Spinal cord (tissue), 10 donors: ENCODE data around the gene SULT2A1. TPM values are rescaled to one million over a fixed set of nuclear protein-coding genes. Genes with fewer than 3 reads are reported as not detected.
"Not testable (repeated sequence)": the region's sequence is repeated elsewhere in the genome, so short reads cannot be mapped to it uniquely, and the experiment has no call there.

Source experiments
- DNase-seq, 6 donors: peaks; one replicate each; pipeline versions ENCODE4 v3.0.0 to v3.0.0-alpha.2; 2013 to 2015; ENCODE audit warnings: low spot score in 6 of 6, low read depth in 4 of 6
- H3K27ac ChIP-seq: one replicate; pipeline ENCODE4 v1.5.1; 2013; ENCODE audit warnings: low read depth, low read length, control low read depth
- H3K27me3 ChIP-seq: one replicate; pipeline ENCODE4 v1.6.1; 2013; ENCODE audit warnings: low read length; ENCODE audit not compliant: control insufficient read depth, insufficient read depth
- H3K36me3 ChIP-seq: one replicate; pipeline ENCODE4 v1.6.1; 2013; ENCODE audit warnings: low read length; ENCODE audit not compliant: control insufficient read depth, insufficient read depth
- H3K4me1 ChIP-seq: one replicate; pipeline ENCODE4 v1.6.1; 2013; ENCODE audit warnings: low read length; ENCODE audit not compliant: control insufficient read depth, insufficient read depth
- H3K4me3 ChIP-seq: one replicate; pipeline ENCODE4 v1.5.1; 2013; ENCODE audit warnings: low read depth, low read length, control low read depth
- H3K9me3 ChIP-seq: one replicate; pipeline ENCODE4 v1.6.1; 2013; ENCODE audit warnings: low read length; ENCODE audit not compliant: control insufficient read depth, insufficient read depth
- WGBS: methylation state at CpG from one replicate; pipeline ENCODE4 v1.1.5; 2013; ENCODE audit warnings: missing lambda C conversion rate; ENCODE audit not compliant: insufficient coverage; 5-methylcytosine and 5-hydroxymethylcytosine counted together
- polyA plus RNA-seq, 2 donors: library from polyadenylated mRNA; unstranded; fragments of 120-200 nt; gene quantifications; one replicate each; pipeline ENCODE4 v1.2.1, GENCODE V29; 2013; ENCODE audit not compliant: insufficient read length in 2 of 2
- total RNA-seq, 2 donors: library from RNA; depleted of rRNA in 1 of 2; stranded (reverse); fragments of 120-200 nt in 1 of 2; fragments of >200 nt in 1 of 2; gene quantifications; one replicate each; pipeline versions ENCODE4 v1.2.3 to v1.2.4, GENCODE V29; 2013 to 2014
- donor health status: healthy.

SULT2A1 gene
- total and polyA plus RNA-seq, 4 donors: 0.10 to 0.20 (median 0.17) TPM; not detected in 1

DNA sequence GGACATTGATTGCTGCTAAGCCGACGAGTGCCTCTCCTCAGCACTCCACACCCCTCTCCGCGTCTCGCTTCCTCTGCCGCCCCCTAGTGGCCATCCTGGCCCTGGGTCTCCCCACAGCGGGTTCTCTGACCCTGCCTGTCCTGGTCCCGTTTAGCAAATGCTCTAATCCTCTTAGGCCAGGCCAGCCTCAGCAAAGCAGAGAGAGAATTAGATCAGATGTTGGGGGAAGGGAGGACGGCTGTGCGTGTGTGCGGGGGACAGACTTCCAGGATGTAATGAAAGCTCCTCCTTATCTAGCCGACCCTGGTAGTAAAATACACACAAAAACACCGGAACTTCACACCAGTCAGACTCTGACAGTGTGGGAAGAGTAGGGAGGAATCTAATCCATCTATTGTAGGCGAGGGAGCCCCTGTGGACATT lies 22.6 kb downstream of the SULT2A1 start:
- DNase-seq: peak; percentile 17 to 87 (median 54)
- H3K4me1 ChIP-seq: peaks cover 3% of the 10 kb centered on the region
- WGBS: 8% methylated on average over 8 of the region's 14 CpGs
- H3K36me3 ChIP-seq: no peaks in the 10 kb centered on the region
- no peak overlapping the region for H3K27ac ChIP-seq
- no peak overlapping the region for H3K4me3 ChIP-seq
- no peaks in the 10 kb centered on the region for H3K27me3 ChIP-seq
- H3K9me3 ChIP-seq: no peaks in the 10 kb centered on the region

GRCh38 chr19:47861630-47862029 lies 24.5 kb downstream of the SULT2A1 start:
- no peaks in the 10 kb centered on the region for H3K9me3 ChIP-seq
- peaks cover 3% of the 10 kb centered on the region for H3K4me1 ChIP-seq
- DNase-seq: no peak
- no peak overlapping the region for H3K27ac ChIP-seq
- H3K27me3 ChIP-seq: no peaks in the 10 kb centered on the region
- WGBS: 86% methylated on average over 2 of the region's 5 CpGs
- H3K36me3 ChIP-seq: no peaks in the 10 kb centered on the region
- H3K4me3 ChIP-seq: no peak overlapping the region

- Histone ChIP-seq H3K36me3 (no peaks in the 10 kb centered on the region), H3K4me3 (no peak overlapping the region), H3K9me3 (no peaks in the 10 kb centered on the region), H3K4me1 (peaks cover 3% of the 10 kb centered on the region), H3K27ac (no peak overlapping the region), H3K27me3 (no peaks in the 10 kb centered on the region)
- WGBS: 65% methylated on average over 18 of the region's 34 CpGs
- DNase-seq: no peak
Observed at GRCh38 chr19:47860602-47861297, 25.4 kb downstream of the SULT2A1 start.

DNA sequence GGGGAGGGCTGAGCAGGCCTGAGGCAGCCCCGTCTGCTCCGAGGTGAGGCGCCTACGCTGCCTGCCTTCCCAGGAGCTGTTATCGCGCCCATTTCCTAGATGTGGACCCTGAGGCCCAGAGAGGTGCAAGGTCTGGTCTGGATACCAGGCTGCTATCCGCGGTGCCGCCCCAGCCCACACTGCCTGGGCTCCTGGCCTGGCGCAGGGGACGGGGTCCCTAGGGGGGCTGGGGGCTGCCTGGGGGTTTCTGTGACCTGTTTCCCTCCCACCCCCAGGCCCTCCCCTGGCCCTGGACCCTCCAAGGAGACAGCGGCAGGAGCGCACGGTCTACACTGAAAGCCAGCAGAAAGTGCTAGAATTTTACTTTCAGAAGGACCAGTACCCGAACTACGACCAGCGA lies 26.3 kb downstream of the SULT2A1 start:
- H3K4me1 ChIP-seq, H3K9me3 ChIP-seq, H3K27me3 ChIP-seq, DNase-seq, H3K4me3 ChIP-seq, H3K36me3 ChIP-seq, H3K27ac ChIP-seq: not testable (repeated sequence)
- no CpG with 5 or more reads among the region's 17 CpGs for WGBS

DNA sequence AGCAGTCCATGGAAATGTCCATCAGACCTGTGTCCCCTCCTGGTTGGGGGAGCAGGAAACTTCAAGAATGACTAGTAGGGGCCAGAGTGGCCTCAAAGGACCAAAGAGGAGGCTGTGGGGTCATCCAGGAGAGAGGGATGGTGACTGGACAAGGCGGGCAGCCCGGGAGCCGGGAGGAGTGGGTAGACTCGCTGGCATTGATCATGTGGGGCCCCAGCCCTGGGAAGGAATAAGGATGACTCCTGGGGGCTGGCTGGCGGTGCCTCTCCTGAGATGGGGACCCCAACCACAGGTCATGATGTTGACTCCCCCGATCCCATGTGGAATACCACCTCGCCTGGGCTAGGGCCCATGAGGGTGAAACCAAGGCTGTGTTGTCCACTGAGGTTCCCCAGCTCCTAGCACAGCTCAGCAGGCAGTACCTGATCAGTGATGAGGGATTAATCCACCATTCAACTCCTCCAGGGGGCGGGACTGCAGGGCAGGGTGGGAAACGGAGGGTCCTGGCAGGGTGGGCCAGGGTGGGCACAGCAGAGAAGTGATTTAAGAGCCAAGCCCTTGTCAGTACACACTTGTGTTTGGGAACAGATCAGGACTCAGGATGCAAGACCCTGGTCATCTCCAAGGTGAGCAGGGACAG lies 27.3 kb downstream of the SULT2A1 start, which contains the start of gene TPRX2:
TPRX2 (plus strand) TSS at position 590 of the 640 bp plus-strand sequence; CDS start at position 602, 12 bp downstream.
- not testable (repeated sequence) for H3K27ac ChIP-seq, DNase-seq, H3K4me3 ChIP-seq, H3K9me3 ChIP-seq, H3K36me3 ChIP-seq, H3K27me3 ChIP-seq, H3K4me1 ChIP-seq
- 96% methylated on average over 7 of the region's 9 CpGs for WGBS

DNA sequence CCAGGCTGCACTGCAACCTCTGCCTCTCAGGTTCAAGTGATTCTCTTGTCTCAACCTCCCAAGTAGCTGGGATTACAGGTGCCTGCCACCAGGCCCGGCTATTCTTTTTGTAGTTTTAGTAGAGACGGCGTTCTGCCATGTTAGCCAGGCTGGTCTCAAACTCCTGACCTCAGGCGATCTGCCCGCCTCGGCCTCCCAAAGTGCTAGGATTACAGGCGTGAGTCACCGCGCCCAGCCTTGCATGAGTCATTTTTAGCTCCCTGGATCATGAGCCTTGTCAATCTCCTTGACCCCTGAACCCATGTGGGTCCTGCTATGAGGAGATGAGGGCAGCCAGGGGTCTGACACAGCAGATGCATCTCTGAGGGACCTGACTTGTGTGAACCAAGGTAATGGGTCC lies 27.9 kb downstream of the SULT2A1 start:
- H3K36me3 ChIP-seq: not testable (repeated sequence)
- WGBS: 95% methylated on average over 9 of the region's 9 CpGs

DNA sequence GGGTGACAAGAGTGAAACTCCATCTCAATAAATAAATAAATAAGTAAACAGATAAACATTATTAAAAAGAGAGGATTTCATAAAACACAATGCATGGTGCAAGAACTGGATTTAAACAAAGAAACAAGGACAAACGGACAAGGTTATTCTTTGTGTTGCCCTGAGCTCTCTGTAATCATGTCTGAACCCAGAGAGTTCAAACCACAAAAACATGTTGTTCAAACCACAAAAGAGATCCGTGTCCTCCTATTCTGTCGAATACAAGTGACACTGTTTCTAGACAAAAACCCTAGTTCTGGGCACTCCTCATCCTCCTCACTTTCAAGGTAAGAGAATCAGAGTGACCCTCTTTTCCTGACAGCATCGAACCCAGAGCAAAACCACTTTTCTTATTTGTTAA lies 31.7 kb downstream of the SULT2A1 start:
- Histone ChIP-seq H3K36me3 (no peaks in the 10 kb centered on the region), H3K4me3 (no peak overlapping the region), H3K4me1 (no peaks in the 10 kb centered on the region), H3K27ac (no peak overlapping the region), H3K9me3 (no peaks in the 10 kb centered on the region), H3K27me3 (peaks cover 5% of the 10 kb centered on the region)
- DNase-seq: no peak
- WGBS: 67% methylated on average over 3 of the region's 4 CpGs

More for the DNA sequence above, 27.9 kb downstream of the SULT2A1 start:
- H3K27ac ChIP-seq, H3K9me3 ChIP-seq, DNase-seq, H3K4me1 ChIP-seq, H3K27me3 ChIP-seq, H3K4me3 ChIP-seq: not testable (repeated sequence)

- Histone ChIP-seq H3K27me3 (peaks cover 18% of the 10 kb centered on the region), H3K27ac (no peak overlapping the region), H3K4me1 (no peaks in the 10 kb centered on the region), H3K9me3 (no peaks in the 10 kb centered on the region), H3K4me3 (no peak overlapping the region), H3K36me3 (no peaks in the 10 kb centered on the region)
- 86% methylated on average over 5 of the region's 5 CpGs for WGBS
- no peak for DNase-seq
Observed at GRCh38 chr19:47853003-47853402, 33.1 kb downstream of the SULT2A1 start.

DNA sequence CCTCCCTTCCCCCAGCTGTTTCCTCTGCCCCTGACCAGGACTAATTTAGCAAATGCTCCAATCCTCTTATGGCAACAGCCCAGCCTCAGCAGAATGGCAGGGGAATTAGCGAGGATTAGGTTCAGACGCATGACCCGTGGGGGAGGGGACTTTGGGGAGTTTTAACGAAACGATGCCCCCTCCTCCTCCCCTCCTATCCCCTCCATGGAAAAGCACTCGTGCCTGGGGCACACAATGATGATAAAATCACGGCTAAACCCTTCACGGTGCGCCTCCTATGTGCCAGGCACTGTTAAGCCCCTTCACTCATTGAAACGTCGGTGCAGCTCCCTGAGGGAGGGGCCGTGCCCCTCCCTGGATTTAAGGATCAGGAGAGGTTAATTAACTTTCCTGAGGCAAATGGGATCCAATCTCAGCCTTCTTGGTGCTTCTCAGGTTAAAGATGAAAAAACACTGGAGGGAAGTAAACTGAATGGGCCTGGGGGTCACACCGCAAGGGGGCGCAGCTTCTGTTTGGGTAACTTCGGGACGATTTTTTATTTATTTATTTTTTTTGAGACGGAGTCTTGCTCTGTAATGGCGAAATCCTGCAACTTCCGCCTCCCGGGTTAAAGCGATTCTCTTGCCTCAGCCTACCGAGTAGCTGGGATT lies 37.2 kb downstream of the SULT2A1 start:
- H3K27me3 ChIP-seq: peaks cover 18% of the 10 kb centered on the region
- H3K4me3 ChIP-seq: no peak overlapping the region
- no peaks in the 10 kb centered on the region for H3K36me3 ChIP-seq
- no peak overlapping the region for H3K27ac ChIP-seq
- H3K4me1 ChIP-seq: no peaks in the 10 kb centered on the region
- DNase-seq: peak in 1 of 6 donors; percentile 7
- no peaks in the 10 kb centered on the region for H3K9me3 ChIP-seq
- WGBS: 0% methylated on average over 14 of the region's 22 CpGs
